Measurements from ENCODE around the gene CFAP65.

Gene CFAP65

GRCh38 chr2:218982586-218983262 lies 58.6 kb downstream of the CFAP65 start:
- H4K20me1 ChIP-seq (ENCODE audit: insufficient read depth, low read length), result no peaks in the 10 kb centered on the region
- H3K27me3 ChIP-seq (ENCODE audit: low read depth, low read length), result no peaks in the 10 kb centered on the region
- H3K4me1 ChIP-seq (ENCODE audit: low read length), result peaks cover 5% of the 10 kb centered on the region
- peaks cover 2% of the 10 kb centered on the region; the same call in 1 of the 2 replicates for H3K79me2 ChIP-seq (ENCODE audit: low read length)
- no peaks in the 10 kb centered on the region for H3K9me3 ChIP-seq (ENCODE audit: insufficient read depth, low read length)
- no peaks in the 10 kb centered on the region for H3K36me3 ChIP-seq (replicated peaks; ENCODE audit: low read depth, low read length)
- H3K27ac ChIP-seq (ENCODE audit: low read length), result no peak overlapping the region
- no peak overlapping the region for H3K9ac ChIP-seq (ENCODE audit: low read length)
- H3K4me2 ChIP-seq (ENCODE audit: low read length), result peak overlapping the region; percentile 76; the same call in 1 of the 2 replicates
- TF ChIP-seq CTCF (IDR thresholded peaks at IDR 0.05; ENCODE audit: low read depth, low read length) (no peak), EZH2phosphoT487 (IDR thresholded peaks at IDR 0.05; ENCODE audit: low read depth) (no peak)
- no peak overlapping the region for H2AFZ ChIP-seq (ENCODE audit: low read depth, low read length)
- H3K4me3 ChIP-seq (ENCODE audit: low read length), result peak overlapping the region; percentile 84; the same call in 1 of the 2 replicates

- peak overlapping the region; percentile 75 for H3K9ac ChIP-seq (ENCODE audit: low read length)
- peaks cover 5% of the 10 kb centered on the region for H3K4me1 ChIP-seq (ENCODE audit: low read length)
- H3K9me3 ChIP-seq (ENCODE audit: insufficient read depth, low read length), result no peaks in the 10 kb centered on the region
- peaks cover 2% of the 10 kb centered on the region; the same call in 1 of the 2 replicates for H3K79me2 ChIP-seq (ENCODE audit: low read length)
- no peaks in the 10 kb centered on the region for H3K27me3 ChIP-seq (ENCODE audit: low read depth, low read length)
- peak overlapping the region; percentile 84 for H3K4me3 ChIP-seq (ENCODE audit: low read length)
- TF ChIP-seq EZH2phosphoT487 (IDR thresholded peaks at IDR 0.05; ENCODE audit: low read depth), result no peak
- TF ChIP-seq CTCF (IDR thresholded peaks at IDR 0.05; ENCODE audit: low read depth, low read length), result no peak
- peak overlapping the region; percentile 76 for H3K4me2 ChIP-seq (ENCODE audit: low read length)
- H3K27ac ChIP-seq (ENCODE audit: low read length), result no peak overlapping the region
- no peaks in the 10 kb centered on the region for H4K20me1 ChIP-seq (ENCODE audit: insufficient read depth, low read length)
- H2AFZ ChIP-seq (ENCODE audit: low read depth, low read length), result no peak overlapping the region
- H3K36me3 ChIP-seq (replicated peaks; ENCODE audit: low read depth, low read length), result no peaks in the 10 kb centered on the region
These were observed 59.3 kb downstream of the CFAP65 start for GRCh38 chr2:218981881-218982585.

- Histone ChIP-seq H3K4me3 (ENCODE audit: low read length) (peak overlapping the region; percentile 84), H3K27me3 (ENCODE audit: low read depth, low read length) (0 out of 2 replicates have a peak, but pooled peaks cover 2% of the 10 kb centered on the region), H3K4me1 (ENCODE audit: low read length) (peaks cover 5% of the 10 kb centered on the region), H4K20me1 (ENCODE audit: insufficient read depth, low read length) (no peaks in the 10 kb centered on the region), H3K36me3 (replicated peaks; ENCODE audit: low read depth, low read length) (no peaks in the 10 kb centered on the region), H3K9ac (ENCODE audit: low read length) (peak overlapping the region; percentile 75), H2AFZ (ENCODE audit: low read depth, low read length) (no peak overlapping the region), H3K9me3 (ENCODE audit: insufficient read depth, low read length) (no peaks in the 10 kb centered on the region), H3K79me2 (ENCODE audit: low read length) (peaks cover 2% of the 10 kb centered on the region; the same call in 1 of the 2 replicates), H3K27ac (ENCODE audit: low read length) (peak overlapping the region; percentile 66), H3K4me2 (ENCODE audit: low read length) (peak overlapping the region; percentile 76)
- TF ChIP-seq EZH2phosphoT487 (IDR thresholded peaks at IDR 0.05; ENCODE audit: low read depth), result no peak
- TF ChIP-seq CTCF (IDR thresholded peaks at IDR 0.05; ENCODE audit: low read depth, low read length), result peak; percentile 49
These were observed 59.9 kb downstream of the CFAP65 start for GRCh38 chr2:218981390-218981880.

All from OCI-LY3 (cell line).